ENCODE results near the gene GTF2IRD2.
A peak's percentile ranks its signal among the peaks of the same experiment; 100 is the strongest.
"Not testable (repeated sequence)": the region's sequence is repeated elsewhere in the genome, so short reads cannot be mapped to it uniquely, and the experiment has no call there.

The GTF2IRD2 gene

GRCh38 chr7:74850833-74851721, at the start of gene GTF2IRD2:
GTF2IRD2 (minus strand) TSS chr7:74851605; CDS start chr7:74836378, 15,227 bp downstream.
- not testable (repeated sequence) for DNase-seq

- peak; percentile 67 for DNase-seq
Observed at GRCh38 chr7:74890158-74891123, 39.0 kb upstream of the GTF2IRD2 start.

- DNase-seq: not testable (repeated sequence)
Observed at GRCh38 chr7:74889518-74890129, 38.2 kb upstream of the GTF2IRD2 start.

DNA sequence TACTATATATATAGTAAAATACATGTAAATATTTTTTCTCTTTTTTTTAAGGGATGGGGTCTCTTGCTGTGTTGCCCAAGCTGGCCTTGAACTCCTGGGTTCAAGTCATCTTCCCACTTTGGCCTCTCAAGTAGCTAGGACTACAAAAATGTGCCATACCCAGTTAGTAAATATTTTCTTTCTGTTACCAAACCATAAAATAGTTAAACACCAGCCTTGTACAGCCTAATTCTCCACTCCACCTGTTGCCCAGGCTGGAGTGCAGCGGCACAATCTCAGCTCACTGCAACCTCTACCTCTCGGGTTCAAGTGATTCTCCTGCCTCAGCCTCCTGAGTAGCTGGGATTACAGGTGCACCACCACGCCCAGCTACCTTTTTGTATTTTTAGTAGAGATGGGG, 33.9 kb upstream of the GTF2IRD2 start:
- not testable (repeated sequence) for DNase-seq

GRCh38 chr7:74882110-74882509, 30.7 kb upstream of the GTF2IRD2 start:
- not testable (repeated sequence) for DNase-seq

- DNase-seq: not testable (repeated sequence)
Observed at GRCh38 chr7:74874748-74875512, 23.5 kb upstream of the GTF2IRD2 start.

GRCh38 chr7:74874104-74874747, 22.8 kb upstream of the GTF2IRD2 start:
- DNase-seq: not testable (repeated sequence)

DNA sequence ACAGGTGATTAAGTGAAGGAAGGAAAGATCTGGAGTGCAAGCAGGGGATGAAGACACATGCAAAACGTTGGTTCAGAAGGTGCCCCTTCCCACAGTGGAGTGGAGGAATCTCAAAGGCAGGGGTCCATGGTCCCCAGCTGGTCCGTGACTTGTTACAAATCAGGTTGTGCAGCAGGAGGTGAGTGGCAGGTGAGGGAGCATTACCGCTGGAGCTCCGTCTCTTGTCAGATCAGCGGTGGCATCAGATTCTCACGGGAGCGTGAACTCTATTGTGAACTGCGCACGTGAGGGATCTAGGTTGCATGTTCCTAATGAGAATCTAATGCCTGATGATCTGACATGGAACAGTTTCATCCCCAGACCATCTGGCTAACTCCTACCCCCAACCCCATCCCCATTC, 21.1 kb upstream of the GTF2IRD2 start:
- not testable (repeated sequence) for DNase-seq

DNA sequence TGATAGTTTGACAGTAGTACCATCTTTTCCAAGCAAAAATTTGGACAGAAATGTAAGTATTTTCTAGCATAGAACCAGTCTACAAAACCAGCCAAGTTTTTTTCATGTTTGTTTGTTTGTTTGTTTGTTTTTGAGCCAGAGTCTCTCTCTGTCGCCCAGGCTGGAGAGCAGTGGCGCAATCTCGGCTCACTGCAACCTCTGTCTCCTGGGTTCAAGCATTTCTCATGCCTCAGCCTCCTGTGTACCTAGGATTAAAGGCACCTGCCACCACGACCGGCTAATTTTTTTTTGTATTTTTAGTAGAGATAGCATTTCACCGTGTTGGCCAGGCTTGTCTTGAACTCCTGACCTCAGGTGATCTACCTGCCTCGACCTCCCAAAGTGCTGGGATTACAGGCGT, 14.4 kb upstream of the GTF2IRD2 start:
- DNase-seq: not testable (repeated sequence)

GRCh38 chr7:74849853-74850252, 1.6 kb downstream of the GTF2IRD2 start:
- DNase-seq: not testable (repeated sequence)

DNA sequence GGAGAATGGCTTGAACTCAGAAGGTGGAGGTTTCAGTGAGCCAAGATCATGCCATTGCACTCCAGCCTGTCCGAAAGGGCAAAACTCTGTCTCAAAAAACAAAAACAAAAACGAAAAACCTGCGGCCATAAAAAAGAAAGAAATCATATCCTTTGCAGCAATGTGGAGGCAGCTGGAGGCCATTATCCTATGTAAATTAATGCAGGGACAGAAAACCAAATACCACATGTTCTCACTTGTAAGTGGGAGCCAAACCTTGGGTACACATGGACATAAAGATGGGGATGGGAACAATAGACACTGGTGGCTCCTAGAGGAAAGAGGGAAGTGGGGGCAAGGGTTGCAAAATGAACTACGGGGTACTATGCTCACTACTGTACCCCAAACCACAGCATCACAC, 21.0 kb downstream of the GTF2IRD2 start:
- DNase-seq: not testable (repeated sequence)

- not testable (repeated sequence) for DNase-seq
Observed at GRCh38 chr7:74829959-74830358, 21.4 kb downstream of the GTF2IRD2 start.

DNA sequence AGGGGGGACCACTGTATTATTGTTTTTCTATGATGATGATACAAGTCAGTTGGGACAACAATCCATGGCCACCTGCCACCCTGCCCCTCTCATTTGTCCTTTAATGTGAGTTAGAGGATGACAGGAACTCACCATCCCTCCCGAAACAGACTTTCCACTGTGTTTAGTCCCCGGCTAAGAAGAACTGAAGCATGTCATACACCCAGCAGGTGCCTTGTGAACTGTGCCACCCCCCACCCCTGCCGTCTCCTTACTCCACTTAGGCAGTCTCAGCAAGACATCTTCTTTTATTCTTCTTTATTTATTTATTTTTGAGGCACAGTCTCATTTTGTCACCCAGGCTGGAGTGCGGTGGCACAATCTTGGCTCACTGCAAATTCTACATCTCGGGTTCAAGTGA, 30.1 kb downstream of the GTF2IRD2 start:
- DNase-seq: not testable (repeated sequence)

- not testable (repeated sequence) for DNase-seq
Observed at GRCh38 chr7:74820146-74820805, 31.1 kb downstream of the GTF2IRD2 start.

DNA sequence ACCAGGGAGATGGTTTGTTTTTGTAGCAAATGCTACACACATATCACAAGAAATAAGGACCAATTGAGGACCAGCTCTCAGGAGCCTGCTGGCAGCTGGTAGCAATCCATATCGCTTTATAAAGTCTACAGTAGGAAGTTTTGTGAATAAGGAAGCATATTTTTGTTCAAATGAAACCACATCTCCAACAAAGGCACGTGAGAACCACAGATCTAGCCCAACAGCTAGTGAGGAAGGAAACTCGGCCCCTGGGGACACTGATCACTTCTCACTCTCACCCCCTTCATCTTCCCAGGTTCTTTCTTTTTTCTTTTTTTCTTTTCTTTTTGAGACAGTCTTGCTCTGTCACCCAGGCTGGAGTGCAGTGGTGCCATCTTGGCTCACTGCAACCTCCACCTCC, 35.5 kb downstream of the GTF2IRD2 start:
- not testable (repeated sequence) for DNase-seq

- DNase-seq: not testable (repeated sequence)
Observed at GRCh38 chr7:74798644-74799043, 52.8 kb downstream of the GTF2IRD2 start.

DNA sequence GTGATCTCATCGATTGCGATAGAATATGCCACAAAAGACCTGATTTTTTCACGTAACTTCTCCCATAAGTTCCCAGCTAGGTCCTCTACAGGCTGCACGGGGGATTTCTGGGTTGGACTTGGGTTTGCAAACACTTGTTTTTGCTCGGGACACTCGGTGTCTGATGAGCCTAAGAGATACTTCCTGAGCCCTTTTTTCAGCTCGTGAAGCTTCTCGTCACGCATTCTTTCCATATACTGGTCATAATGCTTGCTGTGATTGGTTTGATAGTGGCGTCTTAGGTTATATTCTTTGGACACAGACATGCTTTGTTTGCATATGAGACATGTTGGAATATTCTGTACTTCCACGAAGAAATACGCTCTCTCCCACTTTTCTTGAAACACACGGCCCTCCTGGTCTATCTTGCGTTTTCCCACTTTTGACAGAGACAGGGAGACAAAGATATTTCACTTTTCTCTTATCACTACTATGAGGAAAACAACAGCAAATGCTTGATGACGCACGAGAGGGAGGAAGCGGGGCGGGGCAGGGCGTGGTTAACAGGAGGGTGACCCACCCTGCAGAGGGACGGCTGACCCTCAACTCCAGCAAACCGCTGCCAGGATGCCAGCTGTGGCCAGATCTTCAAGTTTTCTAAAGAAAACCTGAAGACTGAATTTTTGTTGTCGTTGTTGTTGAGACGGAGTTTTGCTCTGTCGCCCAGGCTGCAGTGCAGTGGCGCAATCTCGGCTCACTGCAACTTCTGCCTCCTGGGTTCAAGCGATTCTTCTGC, 53.4 kb downstream of the GTF2IRD2 start:
- DNase-seq: not testable (repeated sequence)

- DNase-seq: not testable (repeated sequence)
Observed at GRCh38 chr7:74789200-74789736, 62.1 kb downstream of the GTF2IRD2 start.

- peak; percentile 75 for DNase-seq
Observed at GRCh38 chr7:74788369-74789150, 62.8 kb downstream of the GTF2IRD2 start.

All from NCI-H1694 (cell line).